ENCODE data around the gene FAM3B.
"Not testable (repeated sequence)": the region's sequence is repeated elsewhere in the genome, so short reads cannot be mapped to it uniquely, and the experiment has no call there.

FAM3B gene, protein sequence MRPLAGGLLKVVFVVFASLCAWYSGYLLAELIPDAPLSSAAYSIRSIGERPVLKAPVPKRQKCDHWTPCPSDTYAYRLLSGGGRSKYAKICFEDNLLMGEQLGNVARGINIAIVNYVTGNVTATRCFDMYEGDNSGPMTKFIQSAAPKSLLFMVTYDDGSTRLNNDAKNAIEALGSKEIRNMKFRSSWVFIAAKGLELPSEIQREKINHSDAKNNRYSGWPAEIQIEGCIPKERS

DNA sequence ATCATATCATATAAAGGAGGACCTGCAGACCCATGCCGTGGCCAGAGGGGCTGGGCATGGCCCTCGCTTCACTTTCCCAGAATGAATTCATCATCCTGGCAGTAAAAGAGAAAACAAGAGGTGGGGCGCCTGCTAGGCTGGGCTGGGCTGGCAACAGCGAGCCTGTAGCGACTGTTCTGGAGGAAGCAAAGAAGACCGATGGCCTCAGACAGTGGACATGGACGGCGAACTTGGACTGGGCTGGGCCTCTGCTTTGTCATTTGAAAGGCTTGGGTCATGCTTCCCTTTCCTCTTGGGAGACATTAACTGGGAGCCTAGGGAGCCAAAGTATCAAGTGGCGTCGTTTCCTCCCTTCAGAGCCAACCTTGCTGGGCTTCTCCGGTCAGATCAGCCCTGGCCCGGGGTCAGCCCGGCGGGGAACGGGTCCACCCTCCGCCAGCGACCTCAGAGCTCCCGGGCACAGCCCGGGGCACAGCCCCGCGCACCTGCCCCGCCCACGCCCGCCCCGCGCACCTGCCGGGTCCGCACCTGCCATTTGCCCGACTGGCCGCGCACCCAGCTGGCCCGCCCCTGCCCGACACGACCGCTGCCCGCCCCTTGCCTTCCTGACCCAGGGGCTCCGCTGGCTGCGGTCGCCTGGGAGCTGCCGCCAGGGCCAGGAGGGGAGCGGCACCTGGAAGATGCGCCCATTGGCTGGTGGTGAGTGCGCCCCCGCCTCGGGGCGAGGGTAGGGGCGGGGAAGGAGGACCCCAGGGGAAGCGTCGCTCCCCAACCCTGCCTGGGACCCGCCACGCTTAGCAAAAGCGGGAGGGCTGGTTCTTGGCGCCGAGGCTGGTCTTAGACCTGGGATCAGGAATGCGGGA, at the start of gene FAM3B:
Gene FAM3B, plus strand, starts transcription at position 602 of the 863 bp plus-strand sequence. Its CDS starts 79 bp downstream, at position 681.
- no peak for DNase-seq (ENCODE audit: low read depth in 2 of 3, low spot score in 2 of 3)

GRCh38 chr21:41267346-41267745, 49.3 kb upstream of the FAM3B start:
- DNase-seq (ENCODE audit: low read depth in 2 of 3, low spot score in 2 of 3) = no peak

DNA sequence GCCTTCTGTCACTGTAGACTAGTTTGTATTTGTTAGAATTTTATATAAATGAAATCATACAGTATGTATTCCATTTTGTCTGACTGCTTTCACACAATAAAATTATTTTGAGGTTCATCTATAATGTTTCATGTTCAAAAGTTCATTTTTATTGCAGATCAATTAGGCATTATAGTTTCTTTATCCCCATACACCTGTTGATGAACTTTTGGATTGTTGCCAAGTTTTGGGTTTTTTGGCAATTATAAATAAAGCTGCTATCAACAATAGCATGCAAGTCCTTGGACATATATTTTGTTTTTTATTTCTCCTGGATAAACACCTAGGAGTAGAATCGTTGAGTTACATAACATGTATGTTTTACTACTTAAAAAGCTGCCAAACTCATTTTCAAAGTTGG, 47.1 kb upstream of the FAM3B start:
- DNase-seq (ENCODE audit: low read depth in 2 of 3, low spot score in 2 of 3) = no peak

- no peak for DNase-seq (ENCODE audit: low read depth in 2 of 3, low spot score in 2 of 3)
These were observed 39.4 kb upstream of the FAM3B start for GRCh38 chr21:41277196-41277595.

DNA sequence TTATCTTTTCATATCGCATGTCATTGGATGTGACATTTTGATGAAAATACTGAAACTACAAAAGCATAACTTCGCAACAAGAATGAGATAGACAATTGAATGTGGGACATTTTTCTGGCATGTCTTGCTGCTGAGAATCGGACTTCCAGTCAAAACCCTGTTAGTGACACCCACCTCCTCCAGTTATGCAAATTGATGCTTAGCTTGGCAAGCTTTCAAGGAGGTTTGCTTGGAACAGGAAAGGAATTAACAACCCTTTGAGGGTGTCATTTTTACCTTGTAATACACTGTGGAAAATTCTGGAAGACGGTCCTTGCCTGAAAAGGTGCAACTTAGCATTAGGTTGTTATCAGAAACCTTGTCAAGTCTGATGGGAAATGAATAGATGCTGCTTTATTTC, 38.8 kb upstream of the FAM3B start:
- DNase-seq (ENCODE audit: low read depth in 2 of 3, low spot score in 2 of 3) = no peak

GRCh38 chr21:41280115-41280919, 36.3 kb upstream of the FAM3B start:
- DNase-seq (ENCODE audit: low read depth in 2 of 3, low spot score in 2 of 3) = no peak

DNA sequence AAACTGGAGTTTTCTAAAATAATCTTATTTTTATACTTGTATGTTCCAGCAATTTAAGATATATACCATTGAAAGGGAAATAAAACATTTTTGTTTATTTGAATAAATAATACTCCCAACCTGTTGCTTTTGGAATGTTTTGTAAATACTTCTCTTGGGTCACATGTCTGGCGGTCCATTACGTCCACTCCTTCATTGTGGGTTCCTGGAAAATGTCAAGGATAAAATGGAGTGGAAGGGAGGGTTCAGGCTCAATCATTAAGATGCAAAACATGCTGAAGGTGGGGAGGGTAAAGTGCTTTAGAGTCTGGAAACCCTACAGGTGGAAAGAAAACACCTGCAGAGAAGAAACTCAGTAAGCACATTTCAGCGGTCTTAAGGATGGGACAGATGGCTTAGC, 34.2 kb upstream of the FAM3B start:
- DNase-seq (ENCODE audit: low read depth in 2 of 3, low spot score in 2 of 3) = no peak

- no peak for DNase-seq (ENCODE audit: low read depth in 2 of 3, low spot score in 2 of 3)
These were observed 33.3 kb upstream of the FAM3B start for GRCh38 chr21:41283211-41283818.

GRCh38 chr21:41289431-41289830, 27.2 kb upstream of the FAM3B start:
- no peak for DNase-seq (ENCODE audit: low read depth in 2 of 3, low spot score in 2 of 3)

DNA sequence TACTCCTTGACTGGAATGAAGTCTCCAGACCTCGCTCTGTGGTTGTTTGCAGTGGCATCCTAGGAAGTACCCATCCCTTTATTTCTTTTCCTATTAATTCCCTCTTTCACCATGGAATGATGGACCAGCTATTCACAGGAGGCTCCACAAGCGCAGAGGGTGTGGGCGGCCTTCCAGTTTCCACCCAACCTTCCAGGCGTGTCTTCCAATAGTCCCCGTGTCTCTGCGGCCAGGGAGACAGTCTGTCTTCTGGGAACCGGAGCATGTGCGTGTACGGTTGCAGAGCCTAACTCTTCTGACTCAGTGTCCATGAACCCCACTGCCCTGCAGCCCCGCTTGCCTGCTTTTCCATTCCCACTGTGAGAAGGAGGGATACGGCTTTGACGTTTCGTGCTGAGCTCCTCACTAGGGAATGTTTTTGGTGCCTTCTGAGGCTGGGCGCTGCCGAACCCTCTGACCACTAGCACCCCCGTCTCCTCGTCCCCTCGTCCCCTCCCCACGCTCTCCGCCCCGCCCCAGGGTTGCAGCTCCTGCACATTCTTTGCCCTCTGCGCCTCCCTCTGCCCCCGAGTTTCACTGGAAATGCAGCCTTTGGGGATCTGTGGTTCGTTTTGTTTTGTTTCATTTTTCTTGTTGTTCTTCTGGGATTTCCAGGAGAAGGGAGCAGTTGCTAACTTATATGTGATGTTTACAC, 26.3 kb upstream of the FAM3B start:
- DNase-seq (ENCODE audit: low read depth in 2 of 3, low spot score in 2 of 3) = no peak

DNA sequence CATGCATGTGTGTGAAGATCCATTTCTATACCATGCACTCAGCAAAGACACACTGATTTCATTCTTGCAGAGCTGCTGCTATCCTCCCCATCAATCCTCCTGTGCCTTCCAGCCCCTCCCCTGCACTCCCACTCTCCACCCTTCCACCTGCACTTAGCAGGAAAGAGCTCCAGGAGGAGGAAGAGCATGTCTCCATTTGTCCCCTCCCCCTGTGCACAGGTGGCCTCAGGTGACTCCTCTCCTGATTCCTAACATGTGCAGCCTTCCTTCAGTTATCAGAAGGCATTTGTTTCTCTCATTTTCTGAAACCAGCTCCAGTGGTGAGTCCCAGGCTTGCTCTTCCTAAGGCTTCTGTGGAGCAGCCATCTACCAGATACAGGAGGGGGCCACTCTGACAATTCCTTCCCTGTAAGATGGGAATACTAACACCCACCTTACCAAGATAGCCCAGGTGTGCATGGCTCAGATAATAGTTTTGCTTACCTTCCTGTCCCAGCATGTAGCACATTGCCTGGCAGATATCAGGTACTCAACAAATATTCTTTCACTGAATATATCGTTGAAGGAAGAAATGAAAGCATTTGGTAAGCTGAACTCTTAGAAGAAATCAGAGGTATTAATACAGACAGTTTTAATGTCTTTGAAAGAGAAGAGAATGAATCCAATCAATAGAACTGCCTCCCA, 21.9 kb upstream of the FAM3B start:
- DNase-seq (ENCODE audit: low read depth in 2 of 3, low spot score in 2 of 3) = no peak

DNA sequence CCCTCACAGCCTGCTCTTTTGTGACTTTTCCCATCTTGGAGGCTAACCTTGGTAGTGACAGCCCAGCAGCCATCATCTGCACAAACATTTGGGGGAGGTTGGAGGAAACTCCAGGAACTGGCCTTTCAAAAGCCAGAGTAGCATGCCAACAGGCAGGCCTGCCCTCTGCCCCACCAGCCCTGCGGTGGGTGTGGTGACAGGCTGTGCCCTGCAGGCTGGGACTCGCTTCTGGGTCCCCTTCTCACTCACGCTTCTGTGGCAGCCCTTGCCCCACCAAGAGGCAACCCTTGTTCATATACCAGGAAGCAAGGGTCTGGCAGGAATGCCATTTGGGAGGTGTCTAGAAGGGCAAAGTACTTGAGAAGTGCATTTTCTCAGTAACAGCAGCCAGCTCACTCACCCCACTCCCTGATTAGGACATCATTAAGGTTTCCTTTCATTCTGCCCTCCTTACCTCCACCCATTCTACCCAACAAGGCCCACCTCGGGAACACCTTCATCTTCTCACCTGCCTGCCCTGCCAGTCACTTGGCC, 20.8 kb upstream of the FAM3B start:
- DNase-seq (ENCODE audit: low read depth in 2 of 3, low spot score in 2 of 3) = no peak

- DNase-seq (ENCODE audit: low read depth in 2 of 3, low spot score in 2 of 3) = no peak
These were observed 13.6 kb upstream of the FAM3B start for GRCh38 chr21:41302976-41303375.

DNA sequence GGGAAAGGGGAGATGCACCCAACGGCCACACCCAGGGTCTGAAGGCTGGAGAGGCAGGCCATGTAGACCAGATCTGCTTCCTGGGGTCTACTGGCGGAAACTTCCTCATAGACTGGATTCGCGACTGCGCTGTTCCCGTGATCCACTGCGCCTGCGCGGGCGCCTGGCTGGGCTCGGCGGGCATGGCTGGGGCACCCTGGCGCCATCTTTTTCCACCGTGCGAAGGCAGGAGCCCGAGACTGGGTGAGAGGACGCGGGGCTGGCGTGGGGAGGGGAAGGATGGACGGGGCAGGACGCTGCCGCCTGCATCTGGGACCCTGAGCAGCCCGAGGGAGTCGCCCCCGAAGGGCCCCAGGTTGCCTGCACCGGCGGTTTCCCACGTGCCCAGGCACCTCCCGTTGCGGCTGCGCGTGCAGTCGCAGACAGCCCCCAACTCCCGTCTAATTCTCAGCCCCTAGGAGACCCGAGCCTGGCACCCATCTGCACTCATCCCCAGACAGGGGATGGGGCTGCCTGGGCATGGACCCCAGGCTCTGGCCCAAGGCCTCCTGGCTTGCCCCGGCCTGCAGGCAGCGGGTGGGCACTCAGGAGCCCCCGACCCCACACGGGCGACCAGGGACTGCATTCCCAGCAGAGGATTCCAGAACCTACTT, 12.4 kb upstream of the FAM3B start:
- no peak for DNase-seq (ENCODE audit: low read depth in 2 of 3, low spot score in 2 of 3)

DNA sequence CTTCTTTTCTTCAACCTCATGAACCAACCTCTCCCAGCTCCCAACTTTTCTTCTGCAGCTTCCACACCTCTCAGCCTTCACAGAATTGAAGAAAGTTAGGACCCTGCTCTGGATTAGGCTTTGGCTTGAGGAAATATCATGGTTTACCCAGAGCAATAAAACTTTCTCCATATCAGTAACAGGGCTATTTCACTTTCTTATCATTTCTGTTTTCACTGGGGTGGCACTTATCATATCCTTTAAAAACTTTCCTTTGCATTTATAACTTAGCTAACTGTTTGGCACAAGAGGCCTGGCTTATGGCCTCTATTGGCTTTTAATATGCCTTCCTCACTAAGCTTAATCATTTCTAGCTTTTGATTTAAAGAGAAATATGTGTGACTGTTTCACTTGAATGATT, 9.4 kb upstream of the FAM3B start:
- DNase-seq (ENCODE audit: low read depth in 2 of 3, low spot score in 2 of 3) = no peak

GRCh38 chr21:41313285-41314164, 3.1 kb upstream of the FAM3B start:
- not testable (repeated sequence) for DNase-seq (ENCODE audit: low read depth in 2 of 3, low spot score in 2 of 3)

GRCh38 chr21:41315726-41316125, 875 bp upstream of the FAM3B start:
- DNase-seq (ENCODE audit: low read depth in 2 of 3, low spot score in 2 of 3) = no peak

DNA sequence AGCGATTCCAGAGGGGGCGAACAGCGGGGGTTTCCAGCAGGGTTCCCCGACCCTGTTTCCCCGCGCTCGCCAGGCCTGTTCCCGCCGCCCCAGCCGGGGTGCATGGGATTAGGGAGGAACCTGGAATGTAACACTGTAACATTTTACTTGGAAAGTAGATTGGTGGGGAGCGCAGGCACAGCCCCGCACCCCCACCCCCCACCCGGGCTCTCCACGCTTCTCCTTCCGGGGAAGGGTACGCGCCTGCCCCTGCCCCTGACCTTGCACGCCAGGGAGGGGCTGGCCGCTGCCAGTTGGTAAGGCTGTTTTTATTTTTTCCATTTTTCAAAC, 427 bp downstream of the FAM3B start:
- DNase-seq (ENCODE audit: low read depth in 2 of 3, low spot score in 2 of 3) = no peak

DNA sequence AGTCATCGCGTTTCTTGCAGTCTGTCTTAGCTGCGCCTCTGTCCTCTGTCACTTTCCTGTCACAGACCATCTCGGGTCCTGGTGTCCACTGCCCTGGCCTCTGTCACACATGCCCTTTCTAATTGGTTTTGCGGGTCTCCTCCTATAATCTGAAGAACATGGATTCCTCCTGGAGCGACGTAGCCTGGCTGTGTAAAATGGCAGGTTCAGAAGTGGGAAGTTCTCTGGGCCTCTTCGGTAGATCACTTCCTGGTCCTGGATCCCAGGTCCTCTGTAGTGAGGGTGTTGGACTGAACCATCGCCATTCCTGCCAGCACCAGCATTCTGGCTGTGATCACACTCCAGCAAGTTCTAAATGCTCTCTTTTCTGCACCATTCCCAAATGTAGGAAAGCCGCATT, 857 bp downstream of the FAM3B start:
- no peak for DNase-seq (ENCODE audit: low read depth in 2 of 3, low spot score in 2 of 3)
